Non-pigmented ciliary epithelial cell (primary cell): ENCODE results near the gene CA5A.
"Not testable (repeated sequence)": the region's sequence is repeated elsewhere in the genome, so short reads cannot be mapped to it uniquely, and the experiment has no call there.

Experiments
- DNase-seq: peaks from one replicate; pipeline ENCODE4 v3.0.0-alpha.2; 2010; ENCODE audit warnings: low read depth

CA5A gene

DNA sequence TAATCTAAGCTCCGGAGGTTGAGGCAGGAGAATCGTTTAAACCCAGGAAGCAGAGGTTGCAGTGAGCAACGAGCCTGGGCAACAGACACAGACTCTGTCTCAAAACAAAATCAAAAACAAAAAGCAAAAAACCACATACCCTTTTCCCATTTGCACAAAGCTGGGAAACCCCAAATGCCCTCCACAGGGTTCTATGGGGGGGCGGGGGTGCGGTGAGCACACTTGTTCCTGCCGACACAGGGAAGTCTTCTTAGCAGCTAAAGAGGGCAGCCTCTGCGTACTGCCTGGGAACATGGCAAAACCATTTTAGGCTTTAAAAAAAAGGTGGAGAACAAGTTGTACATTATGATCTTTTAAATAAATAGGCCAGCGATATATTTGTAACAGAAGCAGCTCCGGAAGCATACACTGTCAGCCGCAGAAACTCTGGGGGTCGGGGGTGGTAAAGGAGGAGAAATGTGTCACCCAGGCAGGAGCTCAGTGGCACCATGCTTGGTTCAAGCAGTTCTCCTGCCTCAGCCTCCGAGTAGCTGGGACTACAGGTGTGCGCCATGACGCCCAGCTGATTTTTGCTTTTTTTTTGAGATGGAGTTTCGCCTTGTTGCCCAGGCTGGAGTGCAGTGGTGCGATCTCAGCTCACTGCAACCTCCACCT lies 70.3 kb downstream of the CA5A start:
- not testable (repeated sequence) for DNase-seq

DNA sequence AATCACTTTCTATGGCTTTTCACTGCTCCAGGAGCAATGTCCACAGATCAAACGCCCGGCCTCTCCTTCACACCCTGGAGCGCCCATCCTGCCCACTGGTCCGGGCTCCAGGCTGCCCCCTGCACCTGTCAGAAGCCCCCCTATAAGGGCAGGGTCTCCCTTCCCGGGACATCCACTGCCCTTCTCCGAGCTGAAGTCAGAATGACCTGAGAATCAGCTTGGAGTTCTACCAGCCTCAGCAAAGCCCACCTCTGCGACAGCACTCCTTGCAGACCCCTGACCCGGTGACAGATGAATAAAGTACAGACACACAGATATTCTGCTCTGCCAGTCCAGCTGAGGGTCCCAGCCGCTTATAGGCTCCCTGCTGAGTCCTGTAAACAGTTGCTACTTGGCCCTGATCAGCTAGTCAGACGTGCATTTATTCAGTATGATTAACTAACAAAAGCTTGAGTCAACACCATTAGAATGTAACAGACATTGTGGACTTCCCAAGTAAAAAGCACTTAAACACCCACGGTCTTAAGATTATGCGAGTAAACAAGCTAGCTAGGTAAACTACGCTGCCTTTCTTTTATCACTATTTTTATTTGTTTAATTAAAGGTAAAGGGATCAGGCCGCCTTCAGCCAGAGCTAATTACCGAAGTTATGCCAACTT lies 71.9 kb downstream of the CA5A start:
- no peak for DNase-seq

GRCh38 chr16:87863327-87863635 lies 73.0 kb downstream of the CA5A start:
- DNase-seq, result not testable (repeated sequence)

DNA sequence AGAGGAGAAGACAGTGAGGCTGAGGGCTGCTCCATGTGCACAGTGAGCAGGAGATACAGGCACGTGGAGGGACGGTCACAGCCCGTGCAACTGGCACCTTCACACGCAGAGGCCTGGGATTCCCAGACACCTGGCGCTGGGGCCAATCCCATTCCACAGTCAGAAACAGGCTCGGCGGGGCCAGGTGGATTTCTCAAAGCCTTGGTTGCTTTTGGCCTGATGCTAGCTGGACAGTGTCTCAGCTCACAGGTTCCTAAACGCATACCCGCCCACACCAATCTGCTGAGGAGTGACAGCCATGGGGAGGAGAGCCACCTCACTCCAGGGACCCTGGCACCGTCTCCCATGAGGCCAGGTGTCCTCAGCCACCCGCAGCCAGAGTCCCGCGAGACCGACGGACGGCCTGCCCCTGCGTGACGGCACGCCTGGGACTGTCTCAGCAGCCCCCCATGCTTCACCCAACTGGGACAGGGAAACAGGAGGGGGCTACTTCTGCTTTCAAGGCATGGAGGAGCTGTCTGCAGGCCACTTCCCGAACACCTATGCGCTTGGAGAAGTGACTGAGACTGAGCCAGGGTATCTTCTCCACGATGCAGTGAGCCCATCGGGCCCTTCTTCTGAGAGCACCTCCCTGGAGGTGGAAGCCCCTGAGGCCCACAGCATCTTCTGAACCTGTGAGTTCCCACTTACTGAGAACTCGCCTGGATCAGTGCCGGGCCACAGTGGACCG lies 73.6 kb downstream of the CA5A start:
- DNase-seq, result not testable (repeated sequence)

DNA sequence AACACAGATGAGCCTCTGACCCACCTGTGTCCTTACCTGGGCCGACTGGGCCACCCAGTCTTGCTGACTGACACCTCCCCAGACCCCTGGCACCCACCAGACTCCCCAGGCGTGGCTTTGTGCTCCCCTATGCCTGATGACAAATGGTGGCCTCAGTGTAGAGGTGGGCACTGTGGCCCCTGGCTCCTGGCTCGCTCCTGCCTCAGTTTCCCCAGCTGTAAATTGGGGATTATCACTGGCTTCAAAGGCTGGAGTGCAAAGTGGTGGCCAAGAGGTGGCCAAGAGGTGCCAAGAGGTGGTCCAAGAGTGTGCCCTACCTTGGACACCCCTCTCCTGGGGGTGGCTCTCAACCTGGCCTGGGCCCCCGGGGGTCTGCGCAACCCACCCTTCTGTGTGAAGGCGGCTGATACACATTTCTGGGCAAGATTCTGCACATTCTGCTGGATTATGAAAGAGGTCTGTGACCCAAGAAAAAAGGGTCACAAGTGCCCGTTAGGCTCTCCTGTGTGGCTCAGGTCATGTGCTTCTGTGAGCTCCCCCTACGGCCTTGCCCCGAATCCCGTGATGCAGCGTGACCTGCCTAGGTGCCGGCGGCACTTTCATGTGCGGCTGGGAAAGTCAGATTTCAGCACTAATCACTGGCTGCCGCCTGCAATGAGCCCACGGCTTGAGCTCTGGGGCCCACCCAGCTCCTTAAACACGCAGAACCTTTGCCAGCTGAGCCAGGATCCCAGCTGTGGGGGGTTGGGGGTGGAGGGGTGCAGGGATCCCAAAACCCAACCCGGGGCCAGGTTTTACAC lies 74.8 kb downstream of the CA5A start:
- DNase-seq, result not testable (repeated sequence)

DNA sequence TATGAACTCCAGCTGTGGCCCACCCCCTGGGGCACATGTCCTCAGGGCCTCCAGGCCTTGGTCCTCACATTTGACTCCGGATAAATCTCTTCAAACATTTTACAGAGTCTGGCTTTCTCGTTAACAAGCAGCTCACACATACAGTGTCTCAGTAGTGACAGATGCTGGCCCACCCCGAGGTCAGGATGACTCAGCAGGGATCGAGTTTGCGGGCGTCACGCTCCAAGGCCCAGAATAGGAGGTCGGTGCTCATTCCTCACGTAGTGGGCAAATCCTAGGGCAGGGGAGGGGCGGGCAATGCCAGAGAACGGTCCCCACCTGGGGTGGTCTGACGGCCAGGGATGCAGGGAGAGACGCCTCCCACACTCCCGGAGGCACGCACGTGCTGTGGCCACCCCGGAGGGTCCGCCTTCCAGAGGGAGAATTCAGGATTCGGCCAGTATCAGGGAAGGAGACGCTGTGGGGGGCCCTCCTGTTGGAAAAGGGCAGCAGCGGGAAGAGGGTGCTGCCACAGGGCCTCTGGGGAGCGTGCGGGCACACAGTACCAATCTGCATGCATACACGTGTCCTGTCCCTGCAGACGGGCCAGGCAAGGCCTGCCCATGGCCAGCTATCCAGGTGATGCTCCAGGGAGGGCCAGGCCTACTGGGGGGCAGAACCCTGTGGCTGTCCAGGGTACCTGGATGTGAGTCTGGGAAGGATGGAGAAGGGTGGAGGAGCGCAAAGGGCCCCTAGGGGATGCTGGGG lies 75.6 kb downstream of the CA5A start:
- DNase-seq, result no peak

- not testable (repeated sequence) for DNase-seq
Observed at GRCh38 chr16:87858151-87858993, 78.0 kb downstream of the CA5A start.

- DNase-seq, result no peak
Observed at GRCh38 chr16:87856791-87857228, 79.5 kb downstream of the CA5A start.

- no peak for DNase-seq
Observed at GRCh38 chr16:87855852-87856715, 80.2 kb downstream of the CA5A start.

DNA sequence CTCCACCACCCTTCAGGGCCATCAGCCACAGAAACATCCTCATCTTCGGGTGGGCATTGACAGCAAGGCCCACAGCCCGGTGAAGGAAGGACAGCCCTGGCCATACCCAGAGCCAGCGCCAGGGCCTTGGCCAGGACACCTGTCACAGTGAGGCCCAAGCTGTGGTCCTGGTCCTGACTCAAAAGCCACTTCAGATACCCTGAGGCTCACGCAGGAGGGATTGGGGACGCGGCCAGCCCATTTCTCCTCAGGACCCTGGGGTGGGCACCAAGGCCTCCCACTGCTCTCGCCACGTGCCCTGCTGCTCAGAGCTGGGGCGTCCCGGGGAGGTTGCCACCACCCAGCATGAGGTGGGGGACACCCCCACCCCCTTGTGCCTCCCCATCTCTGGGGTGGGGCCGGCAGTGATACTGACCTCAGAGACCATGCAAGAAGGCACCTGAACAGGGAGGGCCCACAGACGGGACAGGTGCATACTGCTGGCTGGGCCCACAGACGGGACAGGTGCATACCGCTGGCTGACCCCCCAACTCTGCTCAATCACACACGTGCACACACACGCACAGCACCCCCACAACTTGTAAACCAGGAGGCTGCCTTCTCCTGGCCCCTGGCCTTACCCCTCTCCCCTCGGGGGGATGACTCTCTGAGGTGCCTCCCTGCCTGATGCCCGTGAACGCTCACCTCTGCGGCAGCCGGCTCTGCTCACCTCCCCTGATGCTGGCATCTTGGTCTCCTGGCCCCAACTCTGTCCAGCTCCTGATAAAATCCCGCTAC lies 81.2 kb downstream of the CA5A start:
- DNase-seq, result no peak

DNA sequence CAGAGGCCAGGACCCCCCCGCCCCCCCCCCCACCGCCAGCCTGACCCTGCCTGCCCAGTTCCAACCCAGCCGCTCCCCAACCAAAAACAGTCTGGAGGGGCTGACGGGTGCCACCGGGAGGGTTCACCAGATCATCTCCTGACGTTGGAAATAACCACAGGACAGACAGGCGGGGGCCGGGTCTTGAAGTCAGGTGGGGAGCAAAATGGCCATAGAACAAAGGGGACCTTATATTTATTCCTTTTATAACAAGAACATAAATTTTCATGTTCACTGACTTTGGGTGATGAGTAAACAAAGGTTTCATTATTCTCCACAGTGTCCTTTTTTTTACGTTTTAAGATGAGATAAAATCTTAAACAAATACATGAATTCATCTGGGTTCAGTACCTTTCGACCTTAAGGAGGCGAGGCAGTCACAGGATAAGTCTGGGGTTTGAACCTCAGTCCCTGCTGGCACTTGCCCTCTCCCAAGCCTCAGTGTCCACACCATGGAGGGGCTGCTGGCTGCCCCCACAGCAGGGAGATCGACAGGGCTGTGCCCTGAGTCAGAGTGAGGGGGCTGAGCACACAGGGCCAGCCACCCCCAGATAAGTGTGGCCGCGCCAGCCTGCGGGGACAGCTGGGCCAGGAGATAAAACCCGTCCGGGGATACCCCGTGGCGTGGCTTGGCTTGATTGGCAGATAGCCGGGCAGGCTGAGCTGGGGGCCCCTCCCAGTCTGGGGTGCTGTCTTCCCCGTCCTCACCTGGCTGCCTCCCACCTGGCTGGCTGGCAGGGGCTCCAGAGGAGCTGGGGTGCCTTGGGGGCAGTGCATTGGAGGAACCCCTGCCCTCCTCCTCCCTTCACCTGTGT lies 82.0 kb downstream of the CA5A start:
- DNase-seq, result no peak

DNA sequence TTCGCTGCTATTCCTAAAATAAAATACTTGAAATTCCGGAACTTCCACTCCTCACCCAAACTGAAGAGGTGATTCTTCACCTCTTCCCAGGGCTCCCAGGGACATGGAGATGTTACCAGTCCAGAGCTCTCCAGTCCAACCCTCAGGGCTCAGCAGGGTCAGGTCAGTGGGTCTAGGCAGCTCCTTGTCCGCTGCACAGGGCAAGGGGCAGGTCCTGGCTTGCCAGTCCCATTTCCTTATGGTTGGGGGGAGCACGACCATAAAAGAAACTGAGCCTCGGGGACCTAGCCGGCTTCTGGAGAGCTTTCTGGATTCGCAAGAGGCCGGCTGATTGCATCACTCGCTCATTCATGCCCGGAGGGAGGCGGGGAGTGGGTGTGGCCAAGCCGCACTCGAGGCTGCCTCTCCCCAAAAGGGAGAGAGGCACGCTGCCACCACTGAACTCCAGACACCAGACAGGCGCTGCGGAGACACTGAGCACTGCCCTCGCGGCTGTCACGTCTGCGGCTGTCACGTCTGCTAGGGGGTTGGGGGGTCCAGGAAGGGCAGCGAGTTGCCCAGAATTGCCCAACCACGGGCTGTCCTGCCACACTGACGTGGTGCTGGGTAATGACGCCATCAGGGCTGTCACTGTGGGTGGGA lies 82.8 kb downstream of the CA5A start:
- no peak for DNase-seq

DNA sequence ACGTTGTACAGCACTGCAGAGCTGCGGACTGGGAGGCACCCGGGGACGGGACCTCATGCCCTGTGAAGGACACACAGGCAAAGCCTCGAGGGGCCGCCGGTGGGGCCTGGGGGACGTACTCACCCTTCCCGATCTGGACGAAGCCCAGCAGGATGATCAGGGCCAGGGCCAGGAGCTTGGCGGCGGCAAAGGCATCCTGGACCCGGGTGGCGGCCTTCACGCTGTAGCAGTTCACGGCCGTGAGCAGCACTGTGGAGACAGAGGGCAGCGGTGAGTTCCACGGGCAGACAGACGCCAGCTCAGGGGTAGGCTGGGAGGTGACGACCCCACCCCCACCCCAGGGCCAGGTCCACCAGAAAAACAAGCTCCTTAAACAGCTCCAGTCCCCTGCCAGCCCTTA lies 84.7 kb downstream of the CA5A start:
- DNase-seq, result no peak

- no peak for DNase-seq
Observed at GRCh38 chr16:87851141-87851587, 85.2 kb downstream of the CA5A start.

DNA sequence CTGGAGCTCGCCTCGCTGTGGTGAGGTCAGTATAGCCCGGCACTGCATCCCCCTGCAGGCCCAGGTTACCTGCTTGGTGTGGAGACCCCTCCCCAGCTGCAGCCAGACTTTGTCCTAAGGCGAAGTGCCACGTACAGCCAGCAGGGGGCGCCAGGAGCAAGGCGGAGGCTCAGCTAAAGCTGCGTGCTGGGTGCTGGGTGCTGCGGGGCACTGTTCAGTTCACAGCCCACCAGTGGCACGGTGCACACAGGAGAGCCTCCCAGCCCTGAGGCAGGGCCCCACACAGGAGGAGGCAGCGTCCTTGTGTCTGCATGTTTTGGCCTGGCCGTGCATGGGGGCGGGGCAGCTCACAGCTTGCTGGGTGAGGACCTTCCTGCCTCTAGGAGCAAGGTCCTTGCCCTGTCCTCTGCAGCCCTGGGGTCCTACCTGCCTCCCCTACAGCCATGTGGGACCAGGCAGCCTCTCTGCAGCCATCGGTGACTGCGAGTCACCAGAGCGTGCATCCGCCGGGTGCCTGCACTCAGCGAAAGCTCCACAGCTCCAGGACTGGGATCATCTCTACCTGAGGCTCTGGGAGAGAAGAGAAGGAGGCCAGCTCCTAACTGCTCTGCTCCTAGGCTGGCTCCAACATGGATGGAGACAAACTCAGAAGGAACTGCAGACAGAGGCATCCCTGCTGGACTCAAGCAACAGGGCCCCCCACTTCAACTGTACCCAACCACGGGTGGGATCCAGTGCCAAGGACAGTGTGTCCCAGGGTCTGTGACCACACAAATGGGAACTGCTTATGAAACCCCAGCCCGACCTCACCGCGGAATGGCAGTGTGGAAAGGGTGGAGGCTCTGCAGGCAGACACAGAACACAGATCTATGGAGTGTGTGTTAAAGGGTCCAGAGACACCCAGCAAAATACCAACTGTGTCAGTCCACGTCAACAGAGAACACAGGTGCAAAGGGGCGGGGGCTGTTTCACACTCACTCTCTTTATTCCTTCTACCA lies 86.0 kb downstream of the CA5A start:
- no peak for DNase-seq

DNA sequence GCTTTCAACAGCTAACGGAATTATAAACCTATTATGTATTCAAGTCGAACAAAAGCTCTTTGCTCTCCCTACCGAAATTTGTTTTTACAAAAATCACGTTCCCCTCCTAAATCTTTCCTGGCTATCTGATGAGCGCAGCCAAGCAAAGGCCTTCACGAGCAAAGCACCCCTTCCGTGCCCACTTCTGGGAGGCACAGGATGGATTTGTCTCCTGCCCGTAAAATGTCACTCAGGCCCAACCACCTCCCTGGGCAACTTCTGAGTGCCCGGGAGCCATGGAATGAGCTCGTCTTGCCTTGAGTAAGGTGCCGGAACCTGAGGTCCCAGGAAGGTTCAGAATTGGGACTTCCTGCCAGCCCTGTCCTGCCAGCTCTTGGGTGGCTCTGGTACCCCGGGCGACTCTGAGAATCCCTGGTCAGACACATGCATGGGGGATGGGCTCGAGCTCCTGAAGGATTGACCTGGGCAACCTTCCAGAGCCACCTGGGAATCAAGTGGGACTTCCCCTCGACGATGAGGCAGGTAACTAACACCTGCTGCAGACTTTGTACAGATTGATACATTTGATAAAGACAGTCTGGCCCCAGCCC lies 86.8 kb downstream of the CA5A start:
- DNase-seq, result no peak
